ENCODE measurements around the gene JARID2. TPM values are rescaled to one million over a fixed set of nuclear protein-coding genes. Genes with fewer than 3 reads are reported as not detected.

The JARID2 gene
- polyA plus RNA-seq, 1 donor (not counting 4 experiments of a cell fraction or from before 2014, with no cell fraction given): 11.0 TPM

- H3K4me2 ChIP-seq (ENCODE audit: control insufficient read depth, extremely low read depth, insufficient read depth, low read depth, low read length): no peak overlapping the region
- TF ChIP-seq EZH2 (IDR thresholded peaks at IDR 0.05; ENCODE audit: low read length): no peak
- TF ChIP-seq CTCF (optimal IDR thresholded peaks at IDR 0.05 in 1 of 3, IDR thresholded peaks at IDR 0.05 in 1 of 3, conservative IDR thresholded peaks at IDR 0.05 in 1 of 3; ENCODE audit: extremely low read depth in 1 of 3, insufficient read depth in 2 of 3, low read length in 3 of 3): no peak
- H3K36me3 ChIP-seq (ENCODE audit: control insufficient read depth in 2 of 2, extremely low read depth in 1 of 2, insufficient read depth in 2 of 2, low read length in 2 of 2): peaks cover 19 to 38% of the 10 kb centered on the region in 2 experiments
- H3K27ac ChIP-seq (ENCODE audit: control insufficient read depth, insufficient read depth, low read length): no peak overlapping the region
- H3K27me3 ChIP-seq (ENCODE audit: control insufficient read depth, extremely low read depth, insufficient read depth, low read length): no peaks in the 10 kb centered on the region
- no peak overlapping the region for H3K4me3 ChIP-seq (ENCODE audit: control insufficient read depth in 2 of 3, extremely low read depth in 1 of 3, insufficient read depth in 2 of 3, low read depth in 1 of 3, low read length in 3 of 3)
- H3K9me1 ChIP-seq (ENCODE audit: control insufficient read depth, extremely low read depth, insufficient read depth, low read length): peaks cover 10% of the 10 kb centered on the region
- no peaks in the 10 kb centered on the region for H3K9me3 ChIP-seq (ENCODE audit: control insufficient read depth, low read depth, low read length)
- dilution Hi-C loops (cut with MboI; ENCODE audit: extremely low pct_ligation_motif_present, low sequenced_read_pairs): no loop called here
- H4K20me1 ChIP-seq (ENCODE audit: control insufficient read depth, extremely low read depth, insufficient read depth, low read length): peaks cover 25% of the 10 kb centered on the region
- no peak for FAIRE-seq
- no peak overlapping the region for H3K9ac ChIP-seq (ENCODE audit: control insufficient read depth, extremely low read depth, insufficient read depth, low read length)
- peaks cover 14% of the 10 kb centered on the region for H3K79me2 ChIP-seq (ENCODE audit: control insufficient read depth, insufficient read depth, low read length)
- DNase-seq (ENCODE audit: low read depth, low spot score): no peak
- peaks cover 25% of the 10 kb centered on the region for H3K4me1 ChIP-seq (ENCODE audit: control insufficient read depth, extremely low read depth, insufficient read depth, low read length)
- no peak overlapping the region for H2AFZ ChIP-seq (ENCODE audit: control insufficient read depth, low read length)
These were observed 256.8 kb downstream of the JARID2 start for GRCh38 chr6:15502446-15503345.

DNA sequence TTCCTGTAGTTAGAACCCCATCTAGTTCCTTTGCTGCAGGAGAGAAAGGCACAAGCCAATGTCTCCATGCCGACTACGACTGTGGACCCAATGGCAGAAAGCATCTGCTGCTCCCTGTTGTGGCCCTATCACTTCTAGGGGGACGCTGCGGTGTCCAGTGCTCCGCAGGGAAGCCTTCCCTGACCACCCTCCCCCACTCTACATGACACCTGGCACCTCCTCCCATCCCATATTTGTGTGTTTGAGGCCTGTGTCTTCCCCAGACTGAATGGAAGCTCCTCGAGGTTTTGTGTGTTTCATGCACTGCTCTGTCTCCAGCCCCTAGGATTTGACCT lies 257.4 kb downstream of the JARID2 start:
- Histone ChIP-seq H3K27ac (ENCODE audit: control insufficient read depth, insufficient read depth, low read length) (no peak overlapping the region), H3K27me3 (ENCODE audit: control insufficient read depth, extremely low read depth, insufficient read depth, low read length) (no peaks in the 10 kb centered on the region), H3K36me3 (ENCODE audit: control insufficient read depth in 2 of 2, extremely low read depth in 1 of 2, insufficient read depth in 2 of 2, low read length in 2 of 2) (peaks cover 22 to 42% of the 10 kb centered on the region in 2 experiments), H3K4me2 (ENCODE audit: control insufficient read depth, extremely low read depth, insufficient read depth, low read depth, low read length) (no peak overlapping the region), H3K79me2 (ENCODE audit: control insufficient read depth, insufficient read depth, low read length) (peaks cover 14% of the 10 kb centered on the region), H3K9me3 (ENCODE audit: control insufficient read depth, low read depth, low read length) (no peaks in the 10 kb centered on the region), H2AFZ (ENCODE audit: control insufficient read depth, low read length) (no peak overlapping the region), H4K20me1 (ENCODE audit: control insufficient read depth, extremely low read depth, insufficient read depth, low read length) (peaks cover 23% of the 10 kb centered on the region), H3K4me3 (ENCODE audit: control insufficient read depth in 2 of 3, extremely low read depth in 1 of 3, insufficient read depth in 2 of 3, low read depth in 1 of 3, low read length in 3 of 3) (no peak overlapping the region), H3K9ac (ENCODE audit: control insufficient read depth, extremely low read depth, insufficient read depth, low read length) (no peak overlapping the region), H3K4me1 (ENCODE audit: control insufficient read depth, extremely low read depth, insufficient read depth, low read length) (peaks cover 22% of the 10 kb centered on the region), H3K9me1 (ENCODE audit: control insufficient read depth, extremely low read depth, insufficient read depth, low read length) (peaks cover 10% of the 10 kb centered on the region)
- dilution Hi-C loops (cut with MboI; ENCODE audit: extremely low pct_ligation_motif_present, low sequenced_read_pairs): no loop called here
- no peak for TF ChIP-seq EZH2 (IDR thresholded peaks at IDR 0.05; ENCODE audit: low read length)
- no peak for TF ChIP-seq CTCF (optimal IDR thresholded peaks at IDR 0.05 in 1 of 3, IDR thresholded peaks at IDR 0.05 in 1 of 3, conservative IDR thresholded peaks at IDR 0.05 in 1 of 3; ENCODE audit: extremely low read depth in 1 of 3, insufficient read depth in 2 of 3, low read length in 3 of 3)
- FAIRE-seq: no peak
- DNase-seq (ENCODE audit: low read depth, low spot score): no peak

Measured in keratinocyte (primary cell).